K562 (cell line): ENCODE results near the gene IRF2BP2. TPM values are rescaled to one million over a fixed set of nuclear protein-coding genes. Genes with fewer than 3 reads are reported as not detected.

Experiments used
- CEBPG ChIP-seq, 3 experiments: fragments of 200-800 bp in 1 of 3; sonication (Bioruptor generic) in 1 of 3; sonication (generic) in 1 of 3; formaldehyde crosslinking in 1 of 3; IDR thresholded peaks in 2 of 3; conservative IDR thresholded peaks in 1 of 3; 2 replicates each; pipeline versions ENCODE4 v1.6.1 to v1.8.0; 2016 to 2022; ENCODE audit warnings: missing compliant biosample characterization in 2 of 3, missing genetic modification characterization in 2 of 3, mild to moderate bottlenecking in 1 of 3, missing genetic modification reagents in 1 of 3
- CHCHD3 ChIP-seq: fragments of 250-450 bp; sonication (Bioruptor Pico); IDR thresholded peaks from 2 replicates; pipeline ENCODE4 v2.1.2; 2022; ENCODE audit warnings: mild to moderate bottlenecking
- GTF2E2 ChIP-seq: fragments of 200-800 bp; sonication (Bioruptor generic); IDR thresholded peaks from 2 replicates; pipeline ENCODE4 v1.6.1; 2016; ENCODE audit warnings: missing genetic modification characterization, missing compliant biosample characterization
- HMGXB4 ChIP-seq: sonication (generic); formaldehyde crosslinking; IDR thresholded peaks from 2 replicates; pipeline ENCODE4 v1.8.1; 2023; ENCODE audit warnings: mild to moderate bottlenecking, missing genetic modification reagents
- ID3 ChIP-seq, 2 experiments: fragments of 250-450 bp in 1 of 2; fragments of 450-650 bp in 1 of 2; sonication (Bioruptor Pico) in 1 of 2; IDR thresholded peaks; 2 replicates each; pipeline versions ENCODE4 v1.6.1 to v1.8.0; 2016 to 2021; ENCODE audit warnings: mild to moderate bottlenecking in 2 of 2, moderate library complexity in 2 of 2, missing compliant biosample characterization in 1 of 2, missing genetic modification characterization in 1 of 2
- JUN ChIP-seq, 2 experiments: sonication (generic) in 1 of 2; formaldehyde crosslinking in 1 of 2; IDR thresholded peaks; 2 replicates each; pipeline versions ENCODE4 v1.6.1 to v1.8.0; 2012 to 2022; ENCODE audit warnings: borderline replicate concordance in 2 of 2, mild to moderate bottlenecking in 2 of 2, improper control_type of control experiment in 1 of 2, low read depth in 1 of 2, low read length in 1 of 2, missing genetic modification reagents in 1 of 2
- NONO ChIP-seq, 2 experiments: fragments of 200-400 bp in 1 of 2; fragments of 450-650 bp in 1 of 2; formaldehyde crosslinking in 1 of 2; IDR thresholded peaks; 2 replicates each; pipeline ENCODE4 v1.6.1; 2017; ENCODE audit warnings: low read depth in 2 of 2, mild to moderate bottlenecking in 2 of 2, moderate library complexity in 2 of 2, low read length in 1 of 2
- NR2C1 ChIP-seq, 2 experiments: fragments of 450-650 bp; IDR thresholded peaks; 2 replicates each; pipeline ENCODE4 v1.6.1; 2017; ENCODE audit warnings: mild to moderate bottlenecking in 2 of 2, antibody characterized with exemption in 1 of 2, inconsistent platforms in 1 of 2, missing compliant biosample characterization in 1 of 2, missing genetic modification characterization in 1 of 2
- PYGO2 ChIP-seq: fragments of 450-650 bp; IDR thresholded peaks from 2 replicates; pipeline ENCODE4 v1.6.1; 2016; ENCODE audit warnings: mild to moderate bottlenecking, missing genetic modification characterization, moderate library complexity, missing compliant biosample characterization
- TFAM ChIP-seq: fragments of 250-450 bp; sonication (Bioruptor Pico); conservative IDR thresholded peaks from 2 replicates; pipeline ENCODE4 v1.5.0; 2021; ENCODE audit warnings: mild to moderate bottlenecking, moderate library complexity
- ZNF583 ChIP-seq: fragments of 250-450 bp; sonication (Bioruptor Pico); IDR thresholded peaks from 2 replicates; pipeline ENCODE4 v1.4.0; 2020
- polyA plus RNA-seq, 8 experiments: library from polyadenylated mRNA; depleted of rRNA in 4 of 8; stranded (reverse) in 5 of 8; unstranded in 3 of 8; fragments of >200 nt; fragmentation: Nextera tagmentation in 2 of 8; fragmentation: Illumina TruSeq in 1 of 8; extraction: Ambion mirVana in 2 of 8; extraction: Trizol in 1 of 8; gene quantifications; 2 replicates each; pipeline versions ENCODE4 v1.2.1 to v1.2.3, GENCODE V29; 2011 to 2014; ENCODE audit warnings: inconsistent platforms in 1 of 8, missing spikeins in 1 of 8
- total RNA-seq, 7 experiments: library from RNA; depleted of rRNA in 6 of 7; stranded (reverse); fragments of >200 nt in 6 of 7; fragmentation: Illumina TruSeq in 2 of 7; extraction: Trizol in 2 of 7; gene quantifications; 2 replicates each; pipeline versions ENCODE4 v1.2.1 to v1.2.3, GENCODE V29; 2011 to 2021; ENCODE audit warnings: low replicate concordance in 1 of 7
- TF ChIP-seq, protein P1 (sequence below): conservative IDR thresholded peaks from 2 replicates; pipeline ENCODE4 v1.6.1; 2011; ENCODE audit warnings: low read depth, mild to moderate bottlenecking, low read length; ENCODE audit not compliant: control insufficient read depth
- TF ChIP-seq, protein P2 (sequence below): fragments of 450-650 bp; IDR thresholded peaks from 2 replicates; pipeline ENCODE4 v1.6.1; 2017; ENCODE audit warnings: antibody characterized with exemption, mild to moderate bottlenecking

IRF2BP2 gene
- total and polyA plus RNA-seq, 9 of the 15 experiments (the other 6 are each of a cell fraction or from before 2014, with no cell fraction given): 7.7 to 68.6 (median 22.1) TPM

DNA sequence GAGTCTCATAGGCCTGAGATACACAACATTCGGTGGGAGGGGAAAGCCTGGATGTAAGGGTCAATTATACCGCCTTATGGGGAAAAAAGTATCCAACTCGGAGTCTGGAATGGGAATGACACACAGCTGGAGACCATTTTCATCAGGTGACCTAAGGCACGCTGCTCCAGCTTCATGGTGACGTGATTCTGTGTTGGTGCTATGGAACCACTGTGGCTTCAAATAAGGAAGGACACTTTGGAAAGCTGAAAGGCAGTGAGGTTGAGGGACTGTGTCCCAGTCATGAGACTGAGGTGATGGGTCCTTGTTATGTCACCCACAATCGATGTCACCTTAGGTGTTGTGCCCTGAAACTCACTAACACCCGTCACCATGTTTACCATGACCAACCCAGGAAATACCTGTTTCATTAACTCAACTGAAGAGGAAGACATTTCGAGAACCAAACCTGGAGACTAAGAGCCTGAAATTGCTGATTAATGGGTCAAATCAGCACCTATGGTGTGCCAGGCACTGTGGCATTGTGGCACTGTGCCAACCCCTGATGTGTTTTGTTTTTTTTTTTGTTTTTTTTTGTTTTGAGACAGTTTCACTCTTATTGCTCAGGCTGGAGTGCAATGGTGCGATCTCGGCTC, 54.5 kb downstream of the IRF2BP2 start (continued):
- TF ChIP-seq NONO (IDR thresholded peaks at IDR 0.05; ENCODE audit: low read depth in 2 of 2, low read length in 1 of 2): no peak
- TF ChIP-seq PYGO2 (tag): no peak; the same call in 1 of the 2 replicates
- TF ChIP-seq GTF2E2: 0 out of 2 replicates have a peak, but pooled peaks have one; percentile 5
- TF ChIP-seq NR2C1 (IDR thresholded peaks at IDR 0.05): no peak
- TF ChIP-seq NR2C1 (tag; IDR thresholded peaks at IDR 0.05): no peak; the same call in 1 of the 2 replicates
- TF ChIP-seq ZNF583: 0 out of 2 replicates have a peak, but pooled peaks have one; percentile 24
- TF ChIP-seq JUN (IDR thresholded peaks at IDR 0.05; ENCODE audit: borderline replicate concordance, low read depth, low read length): 0 out of 2 replicates have a peak, but pooled peaks have one; percentile 9
- no peak for TF ChIP-seq JUN (CRISPR knock-in tag; IDR thresholded peaks at IDR 0.05; ENCODE audit: borderline replicate concordance)
- TF ChIP-seq CEBPG (CRISPR knock-in tag; IDR thresholded peaks at IDR 0.05): no peak
- TF ChIP-seq CEBPG (tag; conservative IDR thresholded peaks at IDR 0.05 in 1 of 2, IDR thresholded peaks at IDR 0.05 in 1 of 2): no peak
- TF ChIP-seq CHCHD3: no peak
- no peak for TF ChIP-seq ID3 (CRISPR knock-in tag; IDR thresholded peaks at IDR 0.05)
- peak; percentile 72; the same call in 1 of the 2 replicates for TF ChIP-seq ID3 (tag; IDR thresholded peaks at IDR 0.05)
- TF ChIP-seq TFAM (CRISPR knock-in tag): no peak
- TF ChIP-seq, protein P1, sequence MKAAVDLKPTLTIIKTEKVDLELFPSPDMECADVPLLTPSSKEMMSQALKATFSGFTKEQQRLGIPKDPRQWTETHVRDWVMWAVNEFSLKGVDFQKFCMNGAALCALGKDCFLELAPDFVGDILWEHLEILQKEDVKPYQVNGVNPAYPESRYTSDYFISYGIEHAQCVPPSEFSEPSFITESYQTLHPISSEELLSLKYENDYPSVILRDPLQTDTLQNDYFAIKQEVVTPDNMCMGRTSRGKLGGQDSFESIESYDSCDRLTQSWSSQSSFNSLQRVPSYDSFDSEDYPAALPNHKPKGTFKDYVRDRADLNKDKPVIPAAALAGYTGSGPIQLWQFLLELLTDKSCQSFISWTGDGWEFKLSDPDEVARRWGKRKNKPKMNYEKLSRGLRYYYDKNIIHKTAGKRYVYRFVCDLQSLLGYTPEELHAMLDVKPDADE: no peak
- 0 out of 2 replicates have a peak, but pooled peaks have one; percentile 18 for TF ChIP-seq HMGXB4 (CRISPR knock-in tag)
- TF ChIP-seq, protein P2, sequence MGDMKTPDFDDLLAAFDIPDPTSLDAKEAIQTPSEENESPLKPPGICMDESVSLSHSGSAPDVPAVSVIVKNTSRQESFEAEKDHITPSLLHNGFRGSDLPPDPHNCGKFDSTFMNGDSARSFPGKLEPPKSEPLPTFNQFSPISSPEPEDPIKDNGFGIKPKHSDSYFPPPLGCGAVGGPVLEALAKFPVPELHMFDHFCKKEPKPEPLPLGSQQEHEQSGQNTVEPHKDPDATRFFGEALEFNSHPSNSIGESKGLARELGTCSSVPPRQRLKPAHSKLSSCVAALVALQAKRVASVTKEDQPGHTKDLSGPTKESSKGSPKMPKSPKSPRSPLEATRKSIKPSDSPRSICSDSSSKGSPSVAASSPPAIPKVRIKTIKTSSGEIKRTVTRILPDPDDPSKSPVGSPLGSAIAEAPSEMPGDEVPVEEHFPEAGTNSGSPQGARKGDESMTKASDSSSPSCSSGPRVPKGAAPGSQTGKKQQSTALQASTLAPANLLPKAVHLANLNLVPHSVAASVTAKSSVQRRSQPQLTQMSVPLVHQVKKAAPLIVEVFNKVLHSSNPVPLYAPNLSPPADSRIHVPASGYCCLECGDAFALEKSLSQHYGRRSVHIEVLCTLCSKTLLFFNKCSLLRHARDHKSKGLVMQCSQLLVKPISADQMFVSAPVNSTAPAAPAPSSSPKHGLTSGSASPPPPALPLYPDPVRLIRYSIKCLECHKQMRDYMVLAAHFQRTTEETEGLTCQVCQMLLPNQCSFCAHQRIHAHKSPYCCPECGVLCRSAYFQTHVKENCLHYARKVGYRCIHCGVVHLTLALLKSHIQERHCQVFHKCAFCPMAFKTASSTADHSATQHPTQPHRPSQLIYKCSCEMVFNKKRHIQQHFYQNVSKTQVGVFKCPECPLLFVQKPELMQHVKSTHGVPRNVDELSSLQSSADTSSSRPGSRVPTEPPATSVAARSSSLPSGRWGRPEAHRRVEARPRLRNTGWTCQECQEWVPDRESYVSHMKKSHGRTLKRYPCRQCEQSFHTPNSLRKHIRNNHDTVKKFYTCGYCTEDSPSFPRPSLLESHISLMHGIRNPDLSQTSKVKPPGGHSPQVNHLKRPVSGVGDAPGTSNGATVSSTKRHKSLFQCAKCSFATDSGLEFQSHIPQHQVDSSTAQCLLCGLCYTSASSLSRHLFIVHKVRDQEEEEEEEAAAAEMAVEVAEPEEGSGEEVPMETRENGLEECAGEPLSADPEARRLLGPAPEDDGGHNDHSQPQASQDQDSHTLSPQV: no peak
